ENCODE data around the gene LDB3. TPM values are rescaled to one million over a fixed set of nuclear protein-coding genes. Genes with fewer than 3 reads are reported as not detected.

LDB3 gene
- total RNA-seq, 6 donors from 2014 or later: 0.67 to 2.1 (median 1.1) TPM

- no peak overlapping the region for H3K4me3 ChIP-seq
- 58 to 62% methylated on average over 4 to 5 of the region's 7 CpGs for whole genome bisulfite sequencing, 2 donors
- no peaks in the 10 kb centered on the region for H3K27me3 ChIP-seq
- ATAC-seq (ENCODE audit: low FRiP score in 2 of 2) (no peak), DNase-seq (no peak)
- H3K27ac ChIP-seq: peak overlapping the region in 1 of 4 donors; percentile 13
- H3K4me1 ChIP-seq: peaks cover 0 to 4% (median 0%) of the 10 kb centered on the region in 4 donors
- no peak for TF ChIP-seq POLR2A (IDR thresholded peaks at IDR 0.05)
- TF ChIP-seq, protein P1, sequence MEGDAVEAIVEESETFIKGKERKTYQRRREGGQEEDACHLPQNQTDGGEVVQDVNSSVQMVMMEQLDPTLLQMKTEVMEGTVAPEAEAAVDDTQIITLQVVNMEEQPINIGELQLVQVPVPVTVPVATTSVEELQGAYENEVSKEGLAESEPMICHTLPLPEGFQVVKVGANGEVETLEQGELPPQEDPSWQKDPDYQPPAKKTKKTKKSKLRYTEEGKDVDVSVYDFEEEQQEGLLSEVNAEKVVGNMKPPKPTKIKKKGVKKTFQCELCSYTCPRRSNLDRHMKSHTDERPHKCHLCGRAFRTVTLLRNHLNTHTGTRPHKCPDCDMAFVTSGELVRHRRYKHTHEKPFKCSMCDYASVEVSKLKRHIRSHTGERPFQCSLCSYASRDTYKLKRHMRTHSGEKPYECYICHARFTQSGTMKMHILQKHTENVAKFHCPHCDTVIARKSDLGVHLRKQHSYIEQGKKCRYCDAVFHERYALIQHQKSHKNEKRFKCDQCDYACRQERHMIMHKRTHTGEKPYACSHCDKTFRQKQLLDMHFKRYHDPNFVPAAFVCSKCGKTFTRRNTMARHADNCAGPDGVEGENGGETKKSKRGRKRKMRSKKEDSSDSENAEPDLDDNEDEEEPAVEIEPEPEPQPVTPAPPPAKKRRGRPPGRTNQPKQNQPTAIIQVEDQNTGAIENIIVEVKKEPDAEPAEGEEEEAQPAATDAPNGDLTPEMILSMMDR (IDR thresholded peaks at IDR 0.05): no peak
- no peak for TF ChIP-seq POLR2AphosphoS5 (IDR thresholded peaks at IDR 0.05)
- TF ChIP-seq EP300 (IDR thresholded peaks at IDR 0.05): no peak
- H3K9me3 ChIP-seq: no peaks in the 10 kb centered on the region
- H3K36me3 ChIP-seq: no peaks in the 10 kb centered on the region
These were observed 3.1 kb upstream of the LDB3 start for GRCh38 chr10:86665218-86665607.

GRCh38 chr10:86665868-86666267, 2.4 kb upstream of the LDB3 start:
- H3K9me3 ChIP-seq: no peaks in the 10 kb centered on the region

DNA sequence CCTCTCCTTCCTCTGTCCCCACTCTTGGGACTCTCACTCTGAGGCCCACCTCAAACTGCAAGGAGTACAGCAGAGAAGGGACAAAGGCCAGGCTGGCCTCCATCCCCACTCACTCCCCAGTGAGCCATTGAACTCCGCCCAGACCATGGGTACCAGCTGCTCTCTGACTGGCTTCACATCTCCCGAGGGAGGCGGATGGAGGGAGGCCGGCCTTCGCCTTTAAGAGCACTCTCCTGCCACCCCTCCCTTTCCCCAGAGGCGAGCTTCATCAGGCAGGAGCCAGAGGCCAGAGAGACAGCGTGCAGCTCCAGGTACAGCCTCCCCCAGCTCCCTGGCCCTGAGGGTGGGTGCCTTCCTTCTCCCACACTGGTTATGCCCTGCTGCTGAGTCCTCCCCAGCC, 1.8 kb upstream of the LDB3 start:
- peaks cover 0 to 3% (median 0%) of the 10 kb centered on the region in 4 donors for H3K4me1 ChIP-seq
- TF ChIP-seq POLR2AphosphoS5 (IDR thresholded peaks at IDR 0.05): no peak
- TF ChIP-seq, protein P1 (IDR thresholded peaks at IDR 0.05): no peak
- TF ChIP-seq EP300 (IDR thresholded peaks at IDR 0.05): no peak
- no peak for TF ChIP-seq POLR2A (IDR thresholded peaks at IDR 0.05)
- ATAC-seq (ENCODE audit: low FRiP score in 2 of 2) (no peak), DNase-seq (no peak)
- H3K27ac ChIP-seq: peak overlapping the region in 1 of 4 donors; percentile 56
- 81 to 84% methylated on average over 5 to 7 of the region's 7 CpGs for WGBS, 2 donors
- H3K27me3 ChIP-seq: no peaks in the 10 kb centered on the region
- H3K4me3 ChIP-seq: no peak overlapping the region
- H3K36me3 ChIP-seq: no peaks in the 10 kb centered on the region
- no peaks in the 10 kb centered on the region for H3K9me3 ChIP-seq

More at GRCh38 chr10:86665868-86666267, 2.4 kb upstream of the LDB3 start:
- Histone ChIP-seq H3K4me3 (no peak overlapping the region), H3K27ac (peak overlapping the region in 1 of 4 donors; percentile 13), H3K36me3 (no peaks in the 10 kb centered on the region), H3K27me3 (no peaks in the 10 kb centered on the region), H3K4me1 (peaks cover 0 to 4% (median 0%) of the 10 kb centered on the region in 4 donors)
- ATAC-seq (ENCODE audit: low FRiP score in 2 of 2): no peak
- DNase-seq: no peak
- TF ChIP-seq EP300 (IDR thresholded peaks at IDR 0.05) (no peak), POLR2A (IDR thresholded peaks at IDR 0.05) (no peak), POLR2AphosphoS5 (IDR thresholded peaks at IDR 0.05) (no peak)
- TF ChIP-seq, protein P1 (IDR thresholded peaks at IDR 0.05): no peak
- WGBS, 2 donors: 59 to 81% methylated on average over 9 to 12 of the region's 12 CpGs

GRCh38 chr10:86667421-86668181, 710 bp upstream of the LDB3 start:
- DNase-seq (peak in 1 of 2 donors; percentile 52), ATAC-seq (ENCODE audit: low FRiP score in 2 of 2) (no peak)
- no peaks in the 10 kb centered on the region for H3K9me3 ChIP-seq
- H3K36me3 ChIP-seq: no peaks in the 10 kb centered on the region
- 83 to 84% methylated on average over 6 to 10 of the region's 10 CpGs for WGBS, 2 donors
- H3K27ac ChIP-seq: peak overlapping the region in 1 of 4 donors; percentile 56
- H3K4me1 ChIP-seq: peaks cover 0 to 4% (median 0%) of the 10 kb centered on the region in 4 donors
- H3K4me3 ChIP-seq: no peak overlapping the region
- TF ChIP-seq POLR2A (IDR thresholded peaks at IDR 0.05) (no peak), EP300 (IDR thresholded peaks at IDR 0.05) (no peak), POLR2AphosphoS5 (IDR thresholded peaks at IDR 0.05) (no peak)
- TF ChIP-seq, protein P1 (IDR thresholded peaks at IDR 0.05): no peak
- no peaks in the 10 kb centered on the region for H3K27me3 ChIP-seq

Data from upper lobe of left lung (tissue), 6 donors.